ENCODE measurements around the gene NELL1. TPM values are rescaled to one million over a fixed set of nuclear protein-coding genes. Genes with fewer than 3 reads are reported as not detected.

Gene NELL1
- total RNA-seq, 1 experiment from 2014 or later, result not detected

GRCh38 chr11:21229224-21229623 is 559.8 kb downstream of the NELL1 start:
- in situ Hi-C loops (cut with HindIII; ENCODE audit: low pct_unique_long_range_greater_than_20kb, low sequenced_read_pairs), result no loop called here
- POLR2A ChIA-PET, result no interaction called here
- no peak for ATAC-seq

GRCh38 chr11:21250196-21250595 is 580.8 kb downstream of the NELL1 start:
- TF ChIP-seq CTCF (IDR thresholded peaks at IDR 0.05), result no peak
- TF ChIP-seq SIN3A (IDR thresholded peaks at IDR 0.05; ENCODE audit: borderline replicate concordance, insufficient read depth, low read depth, low read length), result no peak
- TF ChIP-seq REST (IDR thresholded peaks at IDR 0.05; ENCODE audit: insufficient read depth in 1 of 2, low read depth in 2 of 2, low read length in 1 of 2), result no peak
- Histone ChIP-seq H3K27me3 (ENCODE audit: control insufficient read depth, insufficient read depth, low read length) (no peaks in the 10 kb centered on the region), H3K4me3 (ENCODE audit: low read depth in 2 of 2, low read length in 2 of 2) (no peak overlapping the region), H3K9me3 (ENCODE audit: control insufficient read depth, insufficient read depth, low read depth, low read length) (no peaks in the 10 kb centered on the region), H3K4me1 (ENCODE audit: control insufficient read depth, insufficient read depth, low read length) (no peaks in the 10 kb centered on the region), H3K36me3 (ENCODE audit: control insufficient read depth, insufficient read depth, low read length) (no peaks in the 10 kb centered on the region), H3K27ac (ENCODE audit: low read length) (no peak overlapping the region)
- ChIA-PET POLR2A (no interaction called here), CTCF (no interaction called here)
- no peak for ATAC-seq
- intact Hi-C loops (cut with micrococcal nuclease; ENCODE audit: unreplicated experiment) (no loop called here), in situ Hi-C loops (cut with HindIII; ENCODE audit: low pct_unique_long_range_greater_than_20kb, low sequenced_read_pairs) (no loop called here)
- no peak for DNase-seq (ENCODE audit: low read depth, low spot score)
- no TSS peak for BruUV-seq (replicated peaks)

More at GRCh38 chr11:21229224-21229623, 559.8 kb downstream of the NELL1 start:
- no TSS peak for BruUV-seq (replicated peaks)
- TF ChIP-seq TCF7L2 (IDR thresholded peaks at IDR 0.05; ENCODE audit: low read depth, low read length) (no peak), POLR2AphosphoS5 (IDR thresholded peaks at IDR 0.05; ENCODE audit: low read depth, low read length) (no peak), REST (IDR thresholded peaks at IDR 0.05; ENCODE audit: insufficient read depth in 1 of 2, low read depth in 2 of 2, low read length in 1 of 2) (no peak), SIN3A (IDR thresholded peaks at IDR 0.05; ENCODE audit: borderline replicate concordance, insufficient read depth, low read depth, low read length) (no peak), CTCF (IDR thresholded peaks at IDR 0.05) (no peak)
- Histone ChIP-seq H3K27me3 (ENCODE audit: control insufficient read depth, insufficient read depth, low read length) (no peaks in the 10 kb centered on the region), H3K4me3 (ENCODE audit: low read depth in 2 of 2, low read length in 2 of 2) (no peak overlapping the region), H3K9me3 (ENCODE audit: control insufficient read depth, insufficient read depth, low read depth, low read length) (no peaks in the 10 kb centered on the region), H3K27ac (ENCODE audit: low read length) (no peak overlapping the region), H3K36me3 (ENCODE audit: control insufficient read depth, insufficient read depth, low read length) (no peaks in the 10 kb centered on the region), H3K4me1 (ENCODE audit: control insufficient read depth, insufficient read depth, low read length) (no peaks in the 10 kb centered on the region)
- intact Hi-C loops (cut with micrococcal nuclease; ENCODE audit: unreplicated experiment), result no loop called here
- DNase-seq (ENCODE audit: low read depth, low spot score), result no peak
- CTCF ChIA-PET, result no interaction called here
